Transverse colon (tissue), 4 donors: ENCODE data around the gene CACNA1G.

Experiments used
- EP300 ChIP-seq: sonication (generic); formaldehyde crosslinking; IDR thresholded peaks from one replicate; pipeline ENCODE4 v1.6.1; 2017; ENCODE audit warnings: antibody characterized with exemption, low read depth
- POLR2A ChIP-seq: fragments of 450-650 bp; IDR thresholded peaks from one replicate; pipeline ENCODE4 v1.6.1; 2016; ENCODE audit warnings: antibody characterized with exemption, mild to moderate bottlenecking, moderate library complexity
- POLR2AphosphoS5 ChIP-seq, 3 donors: sonication (generic); formaldehyde crosslinking; IDR thresholded peaks; one replicate each; pipeline ENCODE4 v1.6.1; 2016; ENCODE audit warnings: antibody characterized with exemption in 3 of 3
- TF ChIP-seq, protein P1 (sequence below), 5 experiments: fragments of 200-600 bp in 3 of 5; fragments of 450-650 bp in 2 of 5; sonication (generic) in 3 of 5; IDR thresholded peaks; 1 replicate in 2 of 5; 2 replicates in 3 of 5; pipeline ENCODE4 v1.5.1; 2016 to 2017; ENCODE audit warnings: antibody characterized with exemption in 5 of 5, inconsistent platforms in 3 of 5, mild to moderate bottlenecking in 2 of 5, moderate library complexity in 1 of 5

GRCh38 chr17:50659179-50659578 is 98.7 kb downstream of the CACNA1G start:
- TF ChIP-seq, protein P1, sequence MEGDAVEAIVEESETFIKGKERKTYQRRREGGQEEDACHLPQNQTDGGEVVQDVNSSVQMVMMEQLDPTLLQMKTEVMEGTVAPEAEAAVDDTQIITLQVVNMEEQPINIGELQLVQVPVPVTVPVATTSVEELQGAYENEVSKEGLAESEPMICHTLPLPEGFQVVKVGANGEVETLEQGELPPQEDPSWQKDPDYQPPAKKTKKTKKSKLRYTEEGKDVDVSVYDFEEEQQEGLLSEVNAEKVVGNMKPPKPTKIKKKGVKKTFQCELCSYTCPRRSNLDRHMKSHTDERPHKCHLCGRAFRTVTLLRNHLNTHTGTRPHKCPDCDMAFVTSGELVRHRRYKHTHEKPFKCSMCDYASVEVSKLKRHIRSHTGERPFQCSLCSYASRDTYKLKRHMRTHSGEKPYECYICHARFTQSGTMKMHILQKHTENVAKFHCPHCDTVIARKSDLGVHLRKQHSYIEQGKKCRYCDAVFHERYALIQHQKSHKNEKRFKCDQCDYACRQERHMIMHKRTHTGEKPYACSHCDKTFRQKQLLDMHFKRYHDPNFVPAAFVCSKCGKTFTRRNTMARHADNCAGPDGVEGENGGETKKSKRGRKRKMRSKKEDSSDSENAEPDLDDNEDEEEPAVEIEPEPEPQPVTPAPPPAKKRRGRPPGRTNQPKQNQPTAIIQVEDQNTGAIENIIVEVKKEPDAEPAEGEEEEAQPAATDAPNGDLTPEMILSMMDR (IDR thresholded peaks at IDR 0.05) = no peak
- TF ChIP-seq POLR2A (no peak), EP300 (no peak), POLR2AphosphoS5 (IDR thresholded peaks at IDR 0.05) (no peak)
